Ramos (cell line): ENCODE measurements around the gene NPLOC4.

ENCODE experiments used
- in situ Hi-C: fragments of 300-500 bp; cut with MboI; formaldehyde crosslinking; loops from one replicate; pipeline ENCODE4 v1.14.3; 2022; ENCODE audit warnings: low sequenced_read_pairs; ENCODE audit not compliant: unreplicated experiment

The NPLOC4 gene

DNA sequence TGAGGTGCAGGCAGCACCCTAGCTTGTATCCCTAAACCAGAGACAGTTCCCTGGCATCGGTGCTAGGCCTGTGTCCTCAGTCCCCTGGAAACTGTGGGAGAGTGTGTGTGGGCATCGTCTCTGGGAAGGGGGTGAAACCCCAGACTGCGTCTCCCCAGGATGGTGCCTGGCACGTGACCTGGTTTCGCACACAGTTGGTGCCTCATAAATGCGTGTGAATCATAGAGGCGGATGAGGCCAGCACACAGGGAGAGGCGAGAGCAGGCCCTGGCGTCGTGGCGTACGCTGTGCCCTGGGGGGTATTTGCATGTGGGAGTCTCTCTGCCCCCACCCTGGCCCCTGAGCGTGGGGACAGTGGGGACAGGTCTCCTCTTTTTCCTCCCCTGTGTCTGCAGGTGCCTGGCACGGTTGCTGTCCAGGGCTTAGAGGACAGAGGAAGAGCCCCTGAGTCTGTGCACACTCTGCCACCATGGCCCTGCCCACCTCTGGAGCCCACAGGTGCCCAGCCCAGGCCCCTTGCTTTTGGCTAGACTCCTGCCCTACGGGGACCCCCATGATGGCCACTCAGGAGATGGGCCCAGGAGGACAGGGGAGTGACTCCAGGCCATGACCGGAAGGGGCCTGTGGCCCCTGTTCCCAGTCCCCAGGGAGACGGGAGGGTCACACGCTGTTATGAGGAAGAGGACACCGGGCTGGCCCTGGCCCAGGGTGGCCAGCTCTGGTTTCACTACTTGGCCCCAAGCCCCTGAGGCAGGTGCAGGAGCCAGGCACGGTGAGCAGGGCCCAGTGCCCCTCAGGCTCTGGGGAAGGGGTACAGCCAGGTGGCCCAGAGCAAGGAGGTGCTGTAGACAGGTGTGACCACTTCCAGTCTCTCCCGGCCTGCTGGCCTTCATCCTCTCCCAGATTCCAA is 110.0 kb downstream of the NPLOC4 start:
- in situ Hi-C loops: no loop called here

DNA sequence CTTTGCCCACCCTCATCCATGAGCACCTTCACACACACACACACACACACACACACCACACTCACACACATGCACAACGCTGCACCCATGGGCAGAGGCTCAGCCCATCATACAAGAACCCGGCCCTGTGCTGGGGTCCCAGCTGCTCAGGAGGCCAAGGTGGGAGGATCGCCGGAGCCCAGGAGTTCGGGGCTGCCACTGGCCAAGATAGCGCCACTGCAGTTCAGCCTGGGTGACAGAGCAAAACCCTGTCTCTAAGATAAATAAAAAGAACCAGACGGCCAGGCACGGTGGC is 112.1 kb downstream of the NPLOC4 start:
- in situ Hi-C loops: no loop called here

GRCh38 chr17:81524039-81524864 is 112.7 kb downstream of the NPLOC4 start:
- in situ Hi-C loops: no loop called here

DNA sequence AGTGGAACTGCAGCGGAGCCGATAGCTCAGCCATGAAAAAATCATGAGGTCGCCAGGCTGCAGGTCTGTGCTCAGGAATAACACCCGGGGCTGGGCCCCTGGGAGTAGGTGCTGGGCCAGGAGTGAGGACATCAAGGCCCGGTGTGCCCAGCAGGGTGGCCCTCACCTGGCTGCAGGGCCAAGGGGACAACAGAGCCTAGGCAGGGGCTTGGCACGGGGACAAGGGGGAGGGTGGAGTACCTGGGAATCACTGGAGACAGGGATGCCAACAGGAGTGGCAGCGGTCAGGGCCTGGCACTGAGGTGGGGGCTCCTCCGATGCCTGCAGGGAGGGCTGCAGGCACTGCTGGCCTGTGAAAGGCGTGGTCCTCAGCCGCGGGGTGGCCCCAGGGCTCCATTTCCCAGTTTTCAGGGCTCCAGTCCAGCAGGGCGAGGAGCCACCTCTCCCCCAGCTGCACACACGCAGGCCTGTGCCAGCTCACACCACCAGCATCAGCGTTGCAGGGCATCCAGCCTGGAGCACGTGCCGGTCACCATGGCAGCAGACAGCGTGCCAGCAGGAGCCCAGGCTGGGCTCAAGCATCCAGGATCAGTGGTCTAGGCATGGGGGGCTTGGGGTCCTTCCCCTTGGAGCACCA is 113.4 kb downstream of the NPLOC4 start:
- in situ Hi-C loops: no loop called here

DNA sequence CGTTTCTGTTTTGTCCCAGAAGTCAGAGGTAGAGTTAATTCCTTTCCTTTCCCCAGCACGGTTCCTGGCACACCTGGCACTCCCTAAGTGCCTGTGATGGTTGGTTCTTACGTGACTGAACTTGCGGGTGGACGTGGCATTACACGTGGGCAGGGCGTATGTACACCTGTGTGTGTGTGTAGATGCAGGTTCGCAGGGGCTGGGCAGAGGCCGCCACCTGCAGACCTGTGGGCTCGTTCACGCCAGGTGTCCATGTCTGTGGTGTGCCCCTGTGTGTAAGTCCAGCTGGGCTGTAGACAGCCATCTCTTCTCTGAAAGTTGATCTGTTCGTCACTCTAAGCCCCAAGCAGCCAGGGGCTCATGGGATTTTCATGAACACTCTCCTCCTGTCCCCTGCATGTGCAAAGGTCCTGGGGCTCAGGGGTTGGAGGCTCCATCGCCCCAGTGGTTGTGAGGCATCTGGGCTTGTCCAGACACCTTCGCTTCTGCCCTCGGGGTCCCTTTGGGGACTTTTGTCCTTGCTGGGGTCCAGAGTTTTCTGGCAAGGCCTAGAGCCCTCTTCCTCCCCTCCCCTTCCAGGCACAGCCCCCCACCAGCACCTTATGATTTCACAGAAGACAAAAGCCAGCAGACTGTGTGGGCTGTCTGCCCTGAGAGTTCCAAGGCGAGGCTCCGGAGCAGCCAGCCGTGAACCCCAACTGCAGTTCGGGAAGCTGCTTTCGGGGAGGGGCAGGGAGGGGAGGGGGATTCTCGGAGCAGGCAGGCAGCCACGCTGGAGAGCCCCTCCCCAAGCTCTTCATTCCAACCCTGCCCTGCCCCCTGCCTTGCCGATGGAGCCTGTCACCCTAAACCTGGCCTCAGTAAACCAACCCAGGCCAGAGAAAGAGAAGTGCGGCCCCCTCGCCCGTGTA is 114.2 kb downstream of the NPLOC4 start:
- in situ Hi-C loops: no loop called here

DNA sequence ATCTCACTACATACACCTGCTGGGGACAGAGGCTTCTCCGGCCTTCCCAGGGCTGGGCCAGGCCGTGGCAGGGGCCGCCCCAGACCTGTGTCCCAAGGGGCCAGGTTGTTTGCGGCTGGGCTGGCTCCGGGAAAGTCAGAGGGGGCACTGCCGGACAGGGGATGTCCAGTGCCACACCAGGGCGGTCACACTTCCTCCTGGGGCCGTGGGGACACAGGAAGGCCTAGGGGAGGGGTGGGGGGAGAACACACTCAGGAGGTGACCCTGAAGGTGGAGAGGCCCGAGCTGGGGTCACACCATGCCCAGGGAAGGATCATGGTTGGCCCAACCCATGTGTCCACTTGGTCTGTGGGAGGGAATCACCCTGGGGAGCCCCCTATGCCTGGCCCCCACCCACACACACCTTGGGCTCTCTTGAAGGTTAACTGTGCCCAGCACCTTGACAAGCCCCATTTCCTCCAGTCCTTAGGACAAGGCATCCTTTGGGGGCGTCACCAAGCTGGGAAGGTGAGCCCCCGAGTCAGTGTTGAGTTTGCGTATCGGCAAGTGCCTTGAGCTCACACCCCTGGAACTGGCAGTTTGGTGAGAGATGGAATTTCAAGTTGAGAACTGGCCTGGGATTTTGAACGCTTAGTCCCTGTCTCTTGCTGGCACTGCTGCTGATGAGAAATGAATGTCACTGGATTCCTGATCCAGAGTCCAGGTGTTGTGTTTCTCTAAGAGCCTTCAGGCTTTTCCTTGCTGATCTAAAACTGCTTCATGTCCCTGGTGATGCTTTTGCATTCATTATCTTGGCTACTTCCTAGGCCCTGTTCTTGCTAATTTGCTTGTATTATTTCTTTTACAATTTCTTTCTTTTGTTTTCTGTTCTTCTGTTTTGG is 116.7 kb downstream of the NPLOC4 start:
- in situ Hi-C loops: no loop called here

GRCh38 chr17:81519284-81520020 is 117.5 kb downstream of the NPLOC4 start:
- in situ Hi-C loops: no loop called here

- in situ Hi-C loops: no loop called here
Observed at GRCh38 chr17:81518785-81519283, 118.1 kb downstream of the NPLOC4 start.

- in situ Hi-C loops: no loop called here
Observed at GRCh38 chr17:81518113-81518784, 118.7 kb downstream of the NPLOC4 start.

DNA sequence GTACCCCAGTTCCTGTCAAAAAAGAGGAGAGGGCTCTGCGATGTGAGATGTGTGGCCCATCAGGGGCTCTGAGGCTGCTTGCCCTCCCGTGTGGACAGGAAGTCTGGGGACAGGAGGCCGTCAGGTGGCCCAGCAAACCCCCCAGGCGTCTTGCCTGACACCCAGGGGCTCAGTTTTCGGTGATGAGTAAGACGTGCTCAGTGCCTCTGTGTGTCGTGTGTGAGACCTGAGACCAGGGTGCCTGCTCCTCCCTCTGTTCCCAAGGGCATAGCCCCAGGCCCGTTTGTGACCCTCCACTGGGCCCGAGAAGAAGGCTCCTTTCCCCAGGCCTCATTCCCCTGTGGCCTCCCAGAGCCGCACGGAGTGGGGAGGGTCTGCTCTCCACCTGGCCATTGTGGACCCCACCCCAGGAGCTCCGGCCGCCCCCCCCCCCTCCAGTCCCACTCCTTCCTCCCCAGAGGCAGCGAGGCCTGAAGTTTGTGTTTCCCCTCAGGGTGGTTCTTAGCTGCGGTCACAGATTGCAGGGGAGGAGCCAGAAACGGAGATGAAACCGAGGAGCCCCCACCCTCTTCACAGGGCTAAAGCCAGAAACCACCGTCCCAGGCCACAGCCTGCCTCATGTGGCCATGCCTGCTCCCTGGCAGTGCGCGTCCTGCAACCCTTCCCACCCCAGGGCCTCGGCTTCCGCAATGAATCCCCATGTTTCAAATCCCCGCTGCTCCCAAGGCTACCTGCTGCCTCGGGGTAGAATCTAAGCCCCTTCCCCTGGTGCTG is 119.4 kb downstream of the NPLOC4 start:
- in situ Hi-C loops: no loop called here

DNA sequence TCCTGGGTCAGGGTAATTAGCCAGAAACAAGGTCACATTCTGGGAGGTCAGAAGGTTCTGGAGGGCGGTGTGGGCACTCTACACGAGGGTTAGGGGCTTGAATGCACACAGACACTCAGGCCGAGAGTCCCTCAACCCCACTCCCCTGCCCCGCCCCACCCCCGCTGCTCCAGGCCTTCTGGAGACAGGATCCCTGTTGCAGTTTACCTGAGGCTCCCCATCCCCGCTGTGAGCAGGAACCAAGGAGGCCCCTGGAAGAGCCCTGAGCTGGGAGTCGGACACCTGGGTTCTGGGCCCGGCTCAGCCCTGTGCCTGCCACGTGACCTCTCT is 119.9 kb downstream of the NPLOC4 start:
- in situ Hi-C loops: no loop called here

DNA sequence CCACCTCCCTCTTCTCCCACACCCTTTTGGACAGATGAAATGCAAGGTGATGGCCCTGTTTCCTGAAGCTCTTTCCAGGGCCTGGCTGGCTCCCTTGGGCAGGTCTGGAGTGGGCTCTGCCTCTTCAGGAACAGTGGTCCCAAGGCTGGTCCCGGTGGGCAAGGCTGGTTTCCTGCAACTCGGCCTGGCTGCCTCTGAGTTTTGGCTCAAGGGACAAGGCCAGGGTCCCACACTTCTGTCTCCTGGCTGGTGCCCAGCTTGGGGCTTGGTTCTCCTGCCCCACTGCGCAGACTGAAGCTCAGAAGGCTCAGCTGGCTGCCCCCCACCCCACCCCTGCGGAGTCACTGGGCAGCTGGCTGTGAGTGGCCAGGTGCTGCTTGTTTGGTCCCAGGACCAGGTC is 120.5 kb downstream of the NPLOC4 start:
- in situ Hi-C loops: no loop called here

DNA sequence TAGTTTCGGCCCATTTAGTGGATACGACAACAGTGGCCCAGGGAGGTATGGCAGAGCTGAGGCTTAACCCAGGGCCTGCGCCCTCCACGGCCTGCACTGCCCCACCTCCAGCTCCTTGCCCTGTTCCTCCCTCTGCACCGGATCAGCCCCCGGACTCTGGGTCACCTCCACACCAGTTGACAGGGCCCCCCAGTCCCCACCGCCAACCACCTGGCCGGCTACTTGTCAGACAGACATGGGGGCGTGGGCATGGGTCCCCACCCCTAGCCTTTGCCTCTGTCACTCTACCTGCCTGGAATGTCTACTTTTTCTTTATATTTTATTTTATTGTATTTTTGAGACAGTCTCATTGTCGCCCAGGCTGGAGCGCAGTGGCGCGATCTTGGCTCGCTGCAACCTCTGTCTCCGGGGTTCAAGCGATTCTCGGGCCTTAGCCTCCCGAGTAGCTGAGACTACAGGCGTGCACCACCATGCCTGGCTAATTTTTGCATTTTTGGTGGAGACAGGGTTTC is 121.3 kb downstream of the NPLOC4 start:
- in situ Hi-C loops: no loop called here

DNA sequence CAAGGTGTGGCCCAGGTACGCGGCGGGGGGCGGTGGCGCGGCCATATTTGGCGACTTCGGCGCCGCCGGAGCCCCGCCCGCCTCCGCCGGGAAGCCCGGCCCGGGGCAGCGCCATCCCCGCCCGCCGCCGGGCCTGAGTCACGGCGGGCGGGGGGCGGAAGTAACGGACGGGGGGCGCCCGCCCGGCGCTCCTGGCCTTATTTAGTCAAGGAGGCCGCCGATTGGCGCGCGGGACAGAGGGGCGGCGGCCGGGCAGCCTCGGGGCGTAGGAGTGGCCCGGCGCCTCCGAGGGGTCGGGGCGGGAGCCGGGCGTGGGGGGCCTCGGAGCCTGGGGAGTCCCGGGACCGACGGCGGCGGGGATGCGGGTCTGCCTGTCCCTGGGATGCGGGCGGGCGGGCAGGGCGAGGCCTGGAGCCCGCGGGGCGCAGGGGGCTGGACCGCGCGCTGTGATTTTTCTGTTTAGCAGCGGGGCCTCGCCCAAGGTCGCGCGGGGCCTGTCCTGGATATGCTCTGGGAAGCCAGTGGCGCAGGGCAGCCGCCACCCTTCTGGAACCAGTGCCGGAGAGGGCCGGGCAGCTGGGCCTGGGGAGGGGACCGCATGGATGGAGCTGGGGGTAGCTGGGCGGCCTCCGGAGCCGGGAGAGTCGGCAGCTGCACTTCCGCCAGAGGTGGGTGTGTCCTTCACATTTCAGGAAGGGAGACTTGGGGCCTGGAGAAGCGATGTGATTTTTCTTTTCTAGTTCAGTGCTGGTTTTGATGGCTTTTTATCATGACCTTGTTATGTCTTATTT is 122.0 kb downstream of the NPLOC4 start:
- in situ Hi-C loops: no loop called here

GRCh38 chr17:81514489-81514738 is 122.5 kb downstream of the NPLOC4 start:
- in situ Hi-C loops: no loop called here

DNA sequence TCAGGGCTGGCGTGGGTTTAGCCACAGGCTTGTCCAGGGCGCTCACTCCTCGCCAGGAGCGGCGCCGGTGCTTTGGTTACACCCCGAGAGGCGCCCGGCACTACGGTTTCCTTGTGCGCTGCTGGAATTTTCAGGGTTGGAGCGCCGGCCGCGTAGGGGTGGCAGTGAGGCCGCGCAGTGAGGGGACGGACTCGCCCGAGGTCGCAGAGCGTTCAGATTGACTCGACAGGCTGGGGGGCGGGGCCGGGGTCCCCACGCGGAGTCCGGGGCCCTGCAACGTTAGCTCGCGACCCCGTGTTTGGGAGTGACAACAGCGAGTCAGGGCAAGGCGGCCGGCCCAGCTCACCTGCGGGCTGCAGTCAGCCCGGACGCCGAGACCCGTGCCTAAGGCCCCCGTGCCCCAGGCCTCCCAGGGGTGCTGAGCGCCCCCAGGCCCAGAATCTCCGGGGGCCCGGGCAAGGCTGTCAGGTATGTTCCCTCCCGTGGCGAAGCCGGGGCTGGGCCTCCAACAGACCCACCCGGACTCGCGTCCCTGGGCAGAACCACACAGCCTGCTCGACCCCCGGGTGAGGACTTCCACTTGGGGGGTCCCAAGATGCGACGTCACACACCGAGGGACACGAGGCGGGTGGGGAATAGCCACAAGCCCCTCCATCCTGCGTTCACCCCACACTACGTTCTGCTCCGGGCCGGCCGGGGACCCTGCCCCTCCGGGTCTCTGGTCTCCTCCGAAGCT is 123.0 kb downstream of the NPLOC4 start:
- in situ Hi-C loops: no loop called here
